ENCODE data around the gene SORCS3. TPM values are rescaled to one million over a fixed set of nuclear protein-coding genes. Genes with fewer than 3 reads are reported as not detected.

SORCS3 gene
- total RNA-seq, 1 donor from 2014 or later: 2.0 TPM

DNA sequence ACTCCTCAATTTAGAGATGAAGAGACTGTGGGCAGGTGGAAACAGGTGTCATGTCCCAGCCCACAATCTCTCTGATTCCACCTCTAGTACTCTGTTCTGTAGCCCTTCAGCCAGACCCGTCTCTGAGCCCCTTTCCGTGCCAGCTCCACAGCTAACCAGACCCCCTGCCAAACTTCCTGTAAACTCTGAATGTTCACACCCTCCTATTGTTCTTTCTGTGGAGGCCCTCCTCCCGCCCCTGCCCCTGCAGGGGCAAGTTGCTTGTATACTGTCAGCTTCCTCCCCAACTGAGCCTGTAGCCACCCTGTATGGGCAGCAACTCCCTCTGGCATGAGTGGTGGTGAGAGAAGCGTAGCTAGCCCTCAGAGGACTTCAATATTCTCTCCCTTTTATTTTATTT, 520.7 kb downstream of the SORCS3 start:
- peaks cover 2% of the 10 kb centered on the region for H3K27me3 Mint-ChIP-seq (ENCODE audit: unreplicated experiment)
- peaks cover 2% of the 10 kb centered on the region for H3K9me3 Mint-ChIP-seq (ENCODE audit: unreplicated experiment)
- H3K4me3 Mint-ChIP-seq (ENCODE audit: unreplicated experiment): no peak overlapping the region
- peaks cover 4% of the 10 kb centered on the region for H3K4me1 Mint-ChIP-seq (ENCODE audit: low read depth, unreplicated experiment)
- DNase-seq: no peak
- TF ChIP-seq, protein P1, sequence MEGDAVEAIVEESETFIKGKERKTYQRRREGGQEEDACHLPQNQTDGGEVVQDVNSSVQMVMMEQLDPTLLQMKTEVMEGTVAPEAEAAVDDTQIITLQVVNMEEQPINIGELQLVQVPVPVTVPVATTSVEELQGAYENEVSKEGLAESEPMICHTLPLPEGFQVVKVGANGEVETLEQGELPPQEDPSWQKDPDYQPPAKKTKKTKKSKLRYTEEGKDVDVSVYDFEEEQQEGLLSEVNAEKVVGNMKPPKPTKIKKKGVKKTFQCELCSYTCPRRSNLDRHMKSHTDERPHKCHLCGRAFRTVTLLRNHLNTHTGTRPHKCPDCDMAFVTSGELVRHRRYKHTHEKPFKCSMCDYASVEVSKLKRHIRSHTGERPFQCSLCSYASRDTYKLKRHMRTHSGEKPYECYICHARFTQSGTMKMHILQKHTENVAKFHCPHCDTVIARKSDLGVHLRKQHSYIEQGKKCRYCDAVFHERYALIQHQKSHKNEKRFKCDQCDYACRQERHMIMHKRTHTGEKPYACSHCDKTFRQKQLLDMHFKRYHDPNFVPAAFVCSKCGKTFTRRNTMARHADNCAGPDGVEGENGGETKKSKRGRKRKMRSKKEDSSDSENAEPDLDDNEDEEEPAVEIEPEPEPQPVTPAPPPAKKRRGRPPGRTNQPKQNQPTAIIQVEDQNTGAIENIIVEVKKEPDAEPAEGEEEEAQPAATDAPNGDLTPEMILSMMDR (IDR thresholded peaks at IDR 0.05; ENCODE audit: partially characterized antibody, unreplicated experiment): no peak
- H3K27ac Mint-ChIP-seq (ENCODE audit: unreplicated experiment): no peak overlapping the region
- no peaks in the 10 kb centered on the region for H3K36me3 Mint-ChIP-seq (ENCODE audit: unreplicated experiment)

DNA sequence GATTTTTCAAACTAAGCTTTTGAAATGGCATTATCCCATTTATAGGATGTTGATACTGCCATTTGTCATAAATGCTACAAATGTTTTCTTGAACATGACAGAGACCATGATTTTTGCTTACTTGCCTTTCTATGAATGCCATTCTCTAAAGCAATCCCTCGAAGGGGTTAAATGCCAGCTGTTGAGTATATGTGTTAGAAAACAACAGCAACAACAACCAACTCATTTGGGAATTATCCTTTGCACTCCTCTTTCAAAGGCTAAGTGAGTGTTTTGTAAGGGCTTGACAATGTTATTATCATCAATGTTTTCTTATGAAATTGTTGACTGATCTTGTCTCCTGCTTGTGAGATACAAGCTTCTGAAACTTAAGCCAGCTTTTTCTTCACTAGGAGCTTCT, 529.4 kb downstream of the SORCS3 start:
- DNase-seq: no peak
- Mint-ChIP-seq H3K36me3 (ENCODE audit: unreplicated experiment) (no peaks in the 10 kb centered on the region), H3K27me3 (ENCODE audit: unreplicated experiment) (no peaks in the 10 kb centered on the region), H3K9me3 (ENCODE audit: unreplicated experiment) (no peaks in the 10 kb centered on the region), H3K4me3 (ENCODE audit: unreplicated experiment) (no peak overlapping the region), H3K4me1 (ENCODE audit: low read depth, unreplicated experiment) (no peaks in the 10 kb centered on the region), H3K27ac (ENCODE audit: unreplicated experiment) (no peak overlapping the region)
- TF ChIP-seq, protein P1 (IDR thresholded peaks at IDR 0.05; ENCODE audit: partially characterized antibody, unreplicated experiment): no peak

DNA sequence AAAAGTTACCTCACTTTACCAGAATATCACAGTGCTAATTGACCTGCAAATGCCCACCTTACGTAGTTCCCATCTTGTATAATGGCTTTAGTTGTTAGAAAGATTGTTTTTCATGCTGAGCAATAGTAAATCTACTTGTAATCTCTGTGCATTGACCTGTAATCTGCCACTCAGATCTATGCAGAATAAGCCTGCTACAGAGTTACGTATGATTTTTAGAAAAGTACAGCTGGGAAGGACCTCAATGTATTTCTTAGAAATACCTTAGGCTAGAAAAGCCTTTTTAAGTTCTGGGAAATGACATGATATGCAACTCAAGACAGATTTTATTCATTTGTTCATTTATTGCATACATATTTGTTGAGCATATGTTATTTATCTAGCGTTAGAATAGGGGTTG, 530.9 kb downstream of the SORCS3 start:
- Mint-ChIP-seq H3K4me3 (ENCODE audit: unreplicated experiment) (no peak overlapping the region), H3K27ac (ENCODE audit: unreplicated experiment) (no peak overlapping the region), H3K27me3 (ENCODE audit: unreplicated experiment) (no peaks in the 10 kb centered on the region), H3K4me1 (ENCODE audit: low read depth, unreplicated experiment) (no peaks in the 10 kb centered on the region), H3K36me3 (ENCODE audit: unreplicated experiment) (no peaks in the 10 kb centered on the region), H3K9me3 (ENCODE audit: unreplicated experiment) (no peaks in the 10 kb centered on the region)
- TF ChIP-seq, protein P1 (IDR thresholded peaks at IDR 0.05; ENCODE audit: partially characterized antibody, unreplicated experiment): no peak
- no peak for DNase-seq

DNA sequence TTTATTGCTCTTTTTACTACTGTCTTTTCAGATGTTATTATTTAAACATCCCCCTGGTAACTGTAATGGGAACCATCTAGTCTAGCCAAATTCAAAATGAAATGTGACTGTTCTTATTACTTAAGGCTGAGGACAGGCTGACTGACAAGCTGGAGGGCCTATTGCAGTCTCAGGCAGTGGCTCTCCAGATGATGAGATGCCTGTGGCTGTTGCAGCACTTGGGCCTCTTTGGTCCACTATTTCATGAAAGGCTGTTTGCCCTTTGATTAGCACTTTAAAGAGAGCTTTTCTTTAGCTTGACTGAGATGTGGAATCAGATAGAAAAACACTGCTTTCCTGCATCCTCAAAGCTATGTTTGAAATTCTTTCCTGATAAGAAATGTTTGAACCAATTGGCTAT, 540.5 kb downstream of the SORCS3 start:
- no peaks in the 10 kb centered on the region for H3K4me1 Mint-ChIP-seq (ENCODE audit: low read depth, unreplicated experiment)
- TF ChIP-seq, protein P1 (IDR thresholded peaks at IDR 0.05; ENCODE audit: partially characterized antibody, unreplicated experiment): no peak
- peaks cover 2% of the 10 kb centered on the region for H3K9me3 Mint-ChIP-seq (ENCODE audit: unreplicated experiment)
- no peaks in the 10 kb centered on the region for H3K36me3 Mint-ChIP-seq (ENCODE audit: unreplicated experiment)
- H3K27me3 Mint-ChIP-seq (ENCODE audit: unreplicated experiment): peaks cover 2% of the 10 kb centered on the region
- no peak for DNase-seq
- no peak overlapping the region for H3K27ac Mint-ChIP-seq (ENCODE audit: unreplicated experiment)
- no peak overlapping the region for H3K4me3 Mint-ChIP-seq (ENCODE audit: unreplicated experiment)

DNA sequence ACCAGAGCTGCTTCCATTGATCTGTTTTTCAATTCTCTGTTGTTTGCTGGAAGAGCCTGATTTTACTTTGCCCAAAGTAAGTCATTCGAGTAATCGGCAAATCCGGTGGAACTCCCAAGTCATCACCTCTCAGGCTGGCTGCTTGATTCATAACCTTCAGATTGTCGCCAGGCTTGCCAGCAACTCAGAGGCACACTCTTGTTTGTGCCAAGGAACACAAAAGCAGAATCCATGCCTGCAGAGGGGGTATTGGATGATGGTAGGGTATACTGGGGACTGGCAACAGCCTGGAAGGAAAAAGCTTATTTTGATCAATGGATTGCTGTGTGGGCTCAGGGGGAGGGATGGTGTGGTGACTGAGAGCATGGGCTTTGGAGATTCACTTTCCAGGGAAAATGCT, 542.4 kb downstream of the SORCS3 start:
- Mint-ChIP-seq H3K4me3 (ENCODE audit: unreplicated experiment) (no peak overlapping the region), H3K9me3 (ENCODE audit: unreplicated experiment) (peaks cover 2% of the 10 kb centered on the region), H3K4me1 (ENCODE audit: low read depth, unreplicated experiment) (peaks cover 5% of the 10 kb centered on the region), H3K27me3 (ENCODE audit: unreplicated experiment) (peaks cover 2% of the 10 kb centered on the region), H3K27ac (ENCODE audit: unreplicated experiment) (no peak overlapping the region), H3K36me3 (ENCODE audit: unreplicated experiment) (no peaks in the 10 kb centered on the region)
- TF ChIP-seq, protein P1 (IDR thresholded peaks at IDR 0.05; ENCODE audit: partially characterized antibody, unreplicated experiment): no peak
- DNase-seq: no peak
